Esophagus squamous epithelium (tissue), 4 donors: Measurements from ENCODE around the gene PIAS4.
"Not testable (repeated sequence)": the region's sequence is repeated elsewhere in the genome, so short reads cannot be mapped to it uniquely, and the experiment has no call there.

Experiments used
- CTCF ChIP-seq, 6 experiments: fragments of 450-650 bp in 4 of 6; fragments of 200-600 bp in 2 of 6; sonication (generic) in 2 of 6; IDR thresholded peaks; one replicate each; pipeline ENCODE4 v1.5.1; 2016 to 2019; ENCODE audit warnings: antibody characterized with exemption in 6 of 6, mild to moderate bottlenecking in 4 of 6, moderate library complexity in 4 of 6
- POLR2A ChIP-seq, 4 donors: fragments of 450-650 bp; IDR thresholded peaks; one replicate each; pipeline ENCODE4 v1.6.1; 2017; ENCODE audit warnings: antibody characterized with exemption in 4 of 4, mild to moderate bottlenecking in 4 of 4, moderate library complexity in 3 of 4

- not testable (repeated sequence) for TF ChIP-seq CTCF, POLR2A (IDR thresholded peaks at IDR 0.05)
These were observed 39.6 kb upstream of the PIAS4 start for GRCh38 chr19:3967983-3968382.
